HEK293 (cell line): ENCODE data around the gene CCDC149.

Experiments
- CTCF ChIP-seq: fragments of 450-650 bp; formaldehyde crosslinking; IDR thresholded peaks from 2 replicates; pipeline ENCODE4 v1.5.1; 2016; ENCODE audit warnings: missing biosample characterization, missing genetic modification characterization
- MZF1 ChIP-seq: fragments of 450-650 bp; formaldehyde crosslinking; IDR thresholded peaks from 2 replicates; pipeline ENCODE4 v1.5.1; 2017; ENCODE audit warnings: missing biosample characterization, missing genetic modification characterization, borderline replicate concordance
- SP7 ChIP-seq: fragments of 450-650 bp; formaldehyde crosslinking; IDR thresholded peaks from 2 replicates; pipeline ENCODE4 v1.5.1; 2016; ENCODE audit warnings: missing biosample characterization, missing genetic modification characterization
- ZBTB48 ChIP-seq: fragments of 450-650 bp; formaldehyde crosslinking; IDR thresholded peaks from 2 replicates; pipeline ENCODE4 v1.5.1; 2016; ENCODE audit warnings: missing biosample characterization, missing genetic modification characterization
- ZNF274 ChIP-seq, 2 experiments: fragments of 200-500 bp in 1 of 2; fragments of 450-650 bp in 1 of 2; sonication (Bioruptor generic) in 1 of 2; formaldehyde crosslinking in 1 of 2; IDR thresholded peaks; 2 replicates each; pipeline versions ENCODE4 v1.5.1 to v1.6.1; 2014 to 2016; ENCODE audit warnings: borderline replicate concordance in 1 of 2, inconsistent platforms in 1 of 2, low read length in 1 of 2, missing biosample characterization in 1 of 2, missing genetic modification characterization in 1 of 2
- ZNF404 ChIP-seq: fragments of 450-650 bp; formaldehyde crosslinking; IDR thresholded peaks from 2 replicates; pipeline ENCODE4 v1.5.1; 2017; ENCODE audit warnings: missing biosample characterization, missing genetic modification characterization

- TF ChIP-seq SP7 (tag by site-specific recombination) (no peak), CTCF (tag by site-specific recombination) (no peak), MZF1 (no peak), ZNF274 (IDR thresholded peaks at IDR 0.05; ENCODE audit: low read length) (no peak), ZNF274 (tag by site-specific recombination; IDR thresholded peaks at IDR 0.05; ENCODE audit: borderline replicate concordance) (no peak), ZNF404 (tag by site-specific recombination) (no peak), ZBTB48 (tag by site-specific recombination) (no peak)
Measured at GRCh38 chr4:24917076-24917856, 4.4 kb upstream of the CCDC149 start.
